GM21526 (cell line): ENCODE results near the gene RALGAPA1.
"Not testable (repeated sequence)": the region's sequence is repeated elsewhere in the genome, so short reads cannot be mapped to it uniquely, and the experiment has no call there.

Experiments
- ATAC-seq: cut with Tn5 transposase; IDR thresholded peaks from one replicate; pipeline ENCODE4 v1.9.1; 2021; ENCODE audit warnings: moderate library complexity; ENCODE audit not compliant: unreplicated experiment, low FRiP score

Gene RALGAPA1

DNA sequence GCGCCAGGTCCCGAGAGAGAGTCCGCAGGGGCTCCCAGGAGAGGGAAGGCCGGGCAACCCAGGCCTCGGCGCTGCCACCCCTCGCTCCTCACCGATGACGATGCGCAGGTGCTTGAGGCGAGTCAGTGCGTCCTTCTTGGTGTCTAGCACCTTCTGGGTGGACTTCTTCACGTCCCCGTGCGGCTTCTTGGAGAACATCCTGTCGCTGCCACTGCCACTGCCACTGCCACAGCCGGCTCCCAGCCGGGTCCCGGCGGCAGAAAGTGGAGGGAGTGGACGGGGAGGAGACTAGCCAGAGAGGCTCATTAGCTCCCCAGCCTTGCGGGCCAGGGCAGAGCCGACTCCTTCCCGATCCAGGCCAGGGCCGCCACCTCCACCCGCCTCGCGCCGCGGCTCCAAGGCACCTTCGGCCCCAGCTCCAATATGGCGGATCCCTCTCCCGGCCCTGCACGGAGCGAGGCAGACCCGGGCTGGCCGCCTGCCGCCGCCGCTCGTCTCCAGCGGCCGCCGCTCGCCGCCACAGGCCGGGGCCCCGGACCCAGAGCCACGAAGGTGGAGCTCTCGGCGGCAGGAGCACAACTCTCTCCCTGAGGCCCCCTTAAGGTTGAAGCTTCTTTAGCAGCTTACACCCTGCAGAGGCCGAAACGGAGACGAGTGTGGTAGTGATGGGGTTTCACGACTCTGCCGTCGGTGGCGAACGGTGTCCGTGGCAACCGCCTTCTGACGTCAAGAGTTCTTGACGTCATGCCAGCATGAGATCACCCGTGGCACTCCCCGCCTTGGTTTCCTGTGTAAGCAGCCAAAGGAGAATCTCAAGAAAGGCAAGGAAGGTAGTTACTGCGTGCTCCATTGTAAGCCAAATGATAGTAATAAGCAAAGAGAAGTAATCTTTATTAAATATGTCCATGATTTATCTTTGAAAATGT, at the start of gene RALGAPA1:
RALGAPA1 (minus strand) TSS at position 658 of the 926 bp plus-strand sequence; CDS start at position 198, 460 bp downstream.
- peak; percentile 97 for ATAC-seq

DNA sequence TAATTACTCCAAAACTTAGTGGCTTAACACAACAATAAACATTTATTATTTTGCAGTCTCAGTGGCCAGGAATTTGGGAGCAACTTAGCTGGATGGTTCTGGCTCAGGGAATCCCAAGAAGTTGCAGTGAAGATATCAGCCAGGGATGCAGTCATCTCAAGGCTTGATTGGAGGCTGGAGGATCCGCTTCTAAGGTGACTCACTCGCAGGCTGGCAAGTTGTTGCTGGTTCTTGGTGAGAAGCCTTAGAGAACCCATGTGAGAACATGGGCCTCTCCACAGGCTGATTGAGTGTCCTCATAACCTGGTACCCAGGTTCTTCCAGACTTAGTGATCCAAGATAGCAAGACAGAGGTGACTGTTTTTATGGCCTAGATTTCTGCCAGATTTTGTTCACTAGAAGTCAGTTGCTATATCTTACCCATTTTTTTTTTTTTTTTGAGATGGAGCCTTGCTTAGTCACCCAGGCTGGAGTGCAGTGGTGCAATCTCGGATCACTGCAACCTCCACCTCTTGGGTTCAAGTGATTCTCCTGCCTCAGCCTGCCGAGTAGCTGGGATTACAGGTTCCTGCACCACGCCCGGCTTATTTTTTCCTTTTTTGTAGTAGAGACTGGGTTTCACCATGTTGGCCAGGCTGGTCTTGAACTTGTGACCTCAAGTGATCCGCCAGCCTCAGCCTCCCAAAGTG, 49.6 kb upstream of the RALGAPA1 start:
- ATAC-seq, result no peak

DNA sequence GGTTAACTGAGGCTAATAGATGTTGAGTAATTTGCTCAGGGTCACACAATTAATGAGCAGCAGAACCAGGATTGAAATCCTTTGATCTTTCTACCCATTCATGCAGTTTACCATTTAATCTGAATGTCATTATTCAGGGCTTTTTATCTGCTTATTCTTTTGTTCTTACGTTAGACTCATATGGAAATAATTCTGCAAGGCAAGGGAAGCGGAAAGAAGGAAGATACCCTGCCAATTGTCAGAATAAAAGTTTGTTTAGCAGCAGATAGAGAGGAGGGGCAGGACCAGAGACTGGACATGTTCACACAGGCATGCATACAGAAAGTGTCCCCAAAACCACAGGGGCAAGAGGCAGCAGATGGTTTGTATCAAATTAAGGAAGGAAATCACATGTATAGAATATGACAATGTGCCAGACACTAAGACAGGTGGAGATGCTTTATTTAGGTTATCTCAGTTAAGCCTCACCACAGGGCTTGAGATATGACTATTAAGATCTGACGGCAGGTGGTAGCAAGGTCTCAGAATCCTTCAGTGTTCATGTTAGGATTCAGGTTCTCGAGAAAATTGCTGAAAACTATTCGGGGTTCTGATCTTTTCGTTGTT, 46.9 kb upstream of the RALGAPA1 start:
- peak; percentile 97 for ATAC-seq

DNA sequence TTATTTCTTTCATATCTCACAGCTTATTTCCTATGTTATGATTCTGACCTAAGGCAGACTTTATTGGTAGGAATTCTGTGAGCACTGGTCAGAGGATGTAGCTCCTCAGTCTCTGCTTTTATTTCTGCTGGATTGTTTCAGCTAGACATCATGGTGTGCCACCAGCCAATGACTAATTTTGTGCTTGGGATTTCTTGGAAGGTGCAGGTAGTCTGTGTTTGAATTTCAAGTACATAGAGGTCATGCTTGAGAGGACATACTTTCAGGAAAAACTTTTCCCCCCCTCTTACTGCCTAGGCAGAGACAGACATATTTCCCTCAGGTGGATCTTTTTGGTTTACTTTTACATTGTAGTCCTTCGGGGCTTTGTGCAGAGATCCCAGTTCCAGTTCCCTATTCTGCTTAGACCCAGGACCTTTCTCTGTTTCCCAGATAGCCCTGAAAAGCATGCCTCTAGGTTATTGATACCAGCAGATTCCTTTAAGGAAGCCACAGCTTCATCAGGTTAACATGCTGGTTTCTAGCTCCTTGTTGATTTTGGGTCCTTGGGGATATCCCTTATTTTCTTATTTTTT, 45.7 kb upstream of the RALGAPA1 start:
- no peak for ATAC-seq

DNA sequence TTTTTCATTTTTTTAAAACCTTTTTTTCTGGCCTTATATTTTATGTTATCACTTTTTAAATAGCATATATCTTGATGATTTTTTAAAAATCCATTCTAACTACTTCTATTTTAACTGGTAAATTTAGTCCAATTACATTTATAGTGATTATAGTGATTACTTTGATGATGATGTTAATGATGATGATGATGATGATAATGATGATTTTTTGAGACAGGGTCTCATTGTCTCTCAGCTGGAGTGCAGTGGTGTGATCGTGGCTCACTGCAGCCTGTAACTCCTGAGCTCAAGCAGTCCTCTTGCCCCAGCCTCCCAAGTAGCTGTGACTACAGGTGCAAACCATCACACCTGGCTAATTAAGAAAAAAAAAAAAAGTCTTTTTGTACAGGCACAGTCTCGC, 44.1 kb upstream of the RALGAPA1 start:
- ATAC-seq, result no peak

DNA sequence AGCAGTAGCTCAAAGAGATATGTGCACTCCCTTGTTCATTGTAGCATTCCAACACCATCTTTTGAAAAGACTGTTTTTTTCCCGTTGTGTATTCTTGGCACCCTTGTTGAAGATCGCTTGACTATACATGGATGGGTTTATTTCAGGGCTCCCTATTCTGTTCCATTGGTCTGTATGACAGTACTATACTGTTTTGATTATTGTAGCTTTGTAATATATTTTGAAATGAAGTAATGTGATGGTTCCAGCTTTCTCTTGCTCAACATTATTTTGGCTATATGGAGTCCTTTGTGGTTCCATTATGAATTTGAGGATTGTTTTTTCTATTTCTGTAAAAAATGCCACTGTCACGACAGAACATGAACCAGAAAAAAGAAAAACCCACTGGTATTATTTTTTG, 42.7 kb upstream of the RALGAPA1 start:
- ATAC-seq, result no peak

DNA sequence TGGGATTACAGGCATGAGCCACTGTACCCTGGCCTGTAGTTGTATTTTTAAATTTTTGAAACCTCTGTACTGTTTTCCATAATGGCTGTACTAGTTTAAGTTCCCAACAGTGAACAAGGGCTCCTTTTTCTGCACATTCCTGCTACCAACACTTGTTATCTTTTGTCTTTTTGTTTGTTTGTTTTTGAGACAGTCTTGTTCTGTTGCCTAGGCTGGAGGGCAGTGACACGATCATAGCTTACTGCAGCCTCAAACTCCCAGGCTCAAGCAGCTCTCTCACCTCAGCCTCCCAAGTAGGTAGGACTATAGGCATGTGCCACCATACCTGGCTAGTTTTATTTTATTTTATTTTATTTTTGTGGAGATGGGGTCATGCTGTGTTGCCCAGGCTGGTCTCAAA, 40.0 kb upstream of the RALGAPA1 start:
- no peak for ATAC-seq

DNA sequence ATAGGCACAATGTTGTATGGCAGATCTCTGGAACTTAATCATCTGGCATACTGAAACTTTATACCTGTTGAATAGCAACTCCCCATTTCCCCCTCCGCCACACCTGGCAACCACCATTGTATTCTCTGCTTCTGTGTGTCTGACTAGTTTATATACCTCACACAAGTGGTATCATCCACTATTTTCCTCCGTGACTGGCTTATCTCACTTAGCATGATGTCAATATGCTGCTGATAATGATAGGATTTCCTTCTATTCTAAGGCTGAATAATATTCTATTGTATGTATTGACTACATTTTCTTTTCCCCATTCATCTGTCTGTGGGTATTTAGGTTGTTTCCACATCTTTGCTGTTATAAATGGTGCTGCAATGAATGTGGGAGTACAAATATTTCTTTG, 38.5 kb upstream of the RALGAPA1 start:
- no peak for ATAC-seq

DNA sequence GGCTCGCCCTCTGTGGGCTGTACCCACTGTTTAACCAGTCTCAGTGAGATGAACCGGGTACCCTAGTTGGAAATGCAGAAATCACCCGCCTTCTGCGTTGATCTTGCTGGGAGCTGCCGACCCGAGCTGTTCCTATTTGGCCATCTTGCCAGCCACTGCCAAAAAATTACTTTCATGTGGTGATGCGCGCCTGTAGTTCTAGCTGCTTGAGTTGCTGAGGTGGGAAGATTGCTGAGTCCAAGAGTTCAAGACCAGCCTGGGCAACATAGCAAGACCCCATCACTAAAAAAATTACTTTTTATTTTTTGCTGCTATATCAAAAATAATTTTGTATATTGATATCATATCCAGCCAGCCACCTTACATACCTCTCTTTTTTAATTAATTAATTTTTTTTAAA, 35.4 kb upstream of the RALGAPA1 start:
- ATAC-seq, result no peak

DNA sequence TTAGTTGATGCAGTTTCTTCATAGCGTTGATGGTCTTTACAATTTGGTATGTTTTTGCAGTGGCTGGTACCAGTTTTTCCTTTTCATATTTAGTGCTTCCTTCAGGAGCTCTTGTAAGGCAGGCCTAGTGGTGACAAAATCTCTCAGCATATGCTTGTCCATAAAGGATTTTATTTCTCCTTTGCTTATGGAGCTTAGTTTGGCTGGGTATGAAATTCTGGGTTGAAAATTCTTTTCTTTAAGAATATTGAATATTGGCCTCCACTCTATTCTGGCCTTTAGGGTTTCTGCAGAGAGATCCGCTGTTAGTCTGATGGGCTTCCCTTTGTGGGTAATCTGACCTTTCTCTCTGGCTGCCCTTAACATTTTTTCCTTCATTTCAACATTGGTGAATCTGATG, 33.1 kb upstream of the RALGAPA1 start:
- ATAC-seq, result not testable (repeated sequence)

DNA sequence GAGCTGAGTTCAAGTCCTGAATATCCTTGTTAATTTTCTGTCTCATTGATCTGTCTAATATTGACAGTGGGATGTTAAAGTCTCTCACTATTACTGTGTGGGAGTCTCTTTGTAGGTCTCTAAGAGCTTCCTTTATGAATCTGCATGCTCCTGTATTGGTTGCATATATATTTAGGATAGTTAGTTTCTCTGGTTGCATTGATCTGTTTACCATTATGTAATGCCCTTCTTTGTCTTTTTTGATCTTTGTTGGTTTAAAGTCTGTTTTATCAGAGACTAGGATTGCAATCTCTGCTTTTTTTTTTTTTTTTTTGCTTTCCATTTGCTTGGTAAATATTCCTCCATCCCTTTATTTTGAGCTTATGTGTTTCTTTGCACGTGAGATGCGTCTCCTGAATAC, 32.6 kb upstream of the RALGAPA1 start:
- not testable (repeated sequence) for ATAC-seq

DNA sequence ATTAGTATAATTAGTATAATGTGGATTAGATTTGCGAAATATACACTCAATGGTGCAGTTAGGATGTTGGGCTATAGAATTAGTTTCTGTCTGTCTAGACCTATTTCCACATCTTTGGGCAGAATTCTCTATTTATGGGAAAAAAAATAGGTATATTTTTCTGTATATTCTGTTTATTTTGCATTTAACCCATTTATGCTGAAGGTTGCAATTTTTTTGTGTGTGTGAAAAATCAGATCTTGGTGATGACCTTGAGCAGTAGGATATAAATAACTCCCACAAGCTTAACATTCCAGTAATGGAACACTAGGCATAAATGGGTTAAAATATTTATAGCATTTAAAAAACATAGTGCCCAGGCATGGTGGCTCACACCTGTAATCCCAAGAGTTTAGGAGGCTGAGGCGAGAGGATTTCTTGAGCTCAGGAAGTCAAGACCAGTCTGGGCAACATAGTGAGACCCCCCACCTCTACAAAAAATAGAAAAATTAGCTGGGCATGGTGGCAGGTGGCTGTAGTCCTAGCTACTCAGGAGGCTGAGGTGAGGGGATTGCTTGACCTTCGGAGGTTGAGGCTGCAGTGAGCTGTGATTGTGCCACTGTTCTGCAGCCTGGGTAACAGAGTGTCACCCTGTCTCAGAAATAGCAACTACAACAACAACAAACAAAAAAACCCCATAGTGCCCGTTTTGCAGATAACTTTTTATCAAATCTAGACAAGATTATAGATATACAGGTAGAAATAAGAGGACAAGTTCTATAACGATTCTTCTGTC, 26.3 kb upstream of the RALGAPA1 start:
- no peak for ATAC-seq

DNA sequence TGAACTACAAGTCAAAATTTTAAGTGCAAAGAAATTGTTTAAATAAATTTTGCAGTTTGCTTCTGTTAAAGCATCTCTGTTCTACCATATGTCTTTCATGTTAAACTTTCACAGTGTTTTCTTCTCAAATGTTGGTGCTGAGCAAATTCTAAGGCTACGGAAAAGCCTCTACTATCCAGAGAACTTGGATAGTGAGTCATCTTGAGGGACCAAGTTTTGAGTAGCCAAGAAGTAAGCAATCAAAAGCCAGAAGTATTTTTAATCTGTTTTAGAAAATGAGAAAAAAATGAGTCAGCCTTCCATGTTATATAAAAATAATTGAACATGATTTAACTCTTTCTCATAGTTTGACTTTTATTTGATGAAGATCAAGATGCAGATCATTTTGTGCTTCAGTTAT, 20.4 kb upstream of the RALGAPA1 start:
- ATAC-seq, result no peak

DNA sequence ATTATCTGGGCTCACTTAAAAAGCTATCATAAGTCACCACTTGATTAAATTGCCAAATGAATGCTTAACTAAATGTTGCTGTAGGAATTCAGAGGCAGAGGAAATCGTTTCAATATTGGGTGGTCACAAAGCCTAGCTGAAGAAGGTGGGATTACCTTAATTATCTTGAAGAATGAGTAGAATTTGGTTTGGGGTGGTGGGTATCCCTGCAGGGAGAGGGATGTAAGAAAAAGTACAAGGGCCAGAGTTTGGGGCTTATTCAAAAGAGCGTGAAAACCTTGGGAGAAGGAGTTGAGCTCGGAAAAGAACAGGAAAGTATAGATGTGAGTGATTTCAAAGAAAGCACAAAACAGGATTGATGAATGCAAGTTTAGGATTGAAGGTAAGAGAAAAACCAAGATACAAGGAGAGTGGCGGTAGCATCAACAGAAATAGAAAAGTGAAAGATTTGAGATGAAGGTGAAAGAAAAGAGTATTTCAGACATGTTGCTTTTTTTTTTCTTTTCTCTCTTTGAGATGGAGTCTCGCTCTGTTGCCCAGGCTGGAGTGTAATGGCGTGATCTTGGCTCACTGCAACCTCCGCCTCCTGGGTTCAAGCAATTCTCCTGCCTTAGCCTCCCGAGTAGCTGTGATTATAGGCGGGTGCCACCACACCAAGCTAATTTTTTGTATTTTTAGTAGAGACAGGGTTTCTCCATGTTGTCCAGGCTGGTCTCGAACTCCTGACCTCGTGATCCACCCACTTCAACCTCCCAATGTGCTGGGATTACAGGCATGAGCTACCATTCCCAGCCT, 18.8 kb upstream of the RALGAPA1 start:
- ATAC-seq, result no peak

DNA sequence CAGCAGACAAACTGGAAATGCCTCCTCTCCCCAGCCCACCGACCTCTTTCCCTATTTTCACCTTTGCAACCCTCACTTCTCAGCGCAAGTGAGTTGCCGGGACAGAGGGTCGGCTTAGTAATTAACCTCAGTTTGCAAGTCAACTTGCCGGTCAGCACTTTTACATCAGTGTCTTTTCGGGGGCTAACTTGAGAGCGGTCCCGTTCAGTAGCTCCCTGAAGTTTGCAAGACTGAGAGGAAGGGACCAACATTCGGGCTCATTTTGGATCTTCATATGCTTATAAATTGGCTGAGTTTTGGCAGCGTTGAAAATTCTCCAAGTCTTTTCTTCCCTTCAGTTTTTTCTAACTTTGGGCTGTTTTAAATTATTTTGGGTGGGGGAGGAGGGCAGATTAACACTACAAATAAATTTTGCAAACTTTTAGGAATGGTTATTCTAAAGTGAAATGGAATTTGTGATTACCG, 17.9 kb upstream of the RALGAPA1 start:
- no peak for ATAC-seq

DNA sequence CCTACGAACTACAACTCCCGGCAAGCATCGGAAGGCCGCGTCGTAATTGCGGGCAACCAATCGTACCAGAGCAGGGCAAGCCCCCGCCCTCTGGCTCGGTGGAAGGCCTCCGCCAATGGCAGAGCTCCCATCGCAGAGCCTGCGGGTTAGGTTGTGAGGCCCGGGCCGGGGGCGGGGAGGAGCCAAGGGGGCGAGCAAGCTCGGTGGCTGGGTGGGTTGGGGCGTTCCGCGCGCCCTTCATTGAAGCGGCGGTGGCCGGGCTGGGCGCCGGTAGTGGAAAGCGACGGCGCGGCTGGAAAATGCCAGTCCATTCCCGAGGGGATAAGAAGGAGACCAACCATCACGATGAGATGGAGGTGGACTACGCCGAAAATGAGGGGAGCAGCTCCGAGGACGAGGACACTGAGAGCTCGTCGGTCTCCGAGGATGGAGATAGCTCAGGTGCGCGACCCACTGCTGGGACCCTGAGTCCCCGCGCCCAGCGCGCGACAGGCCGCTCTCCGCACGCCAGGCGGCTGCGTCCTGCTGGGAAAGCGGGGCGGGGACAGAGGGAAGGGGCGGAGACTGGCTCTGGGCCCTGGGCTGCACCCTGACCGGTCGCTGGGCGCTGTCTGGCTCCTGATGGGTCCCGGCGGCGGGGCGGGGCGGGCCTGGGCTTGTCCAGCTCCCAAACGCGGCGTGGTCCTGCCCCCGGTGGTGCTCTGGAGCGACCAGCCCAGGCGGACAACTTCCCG, 17.3 kb upstream of the RALGAPA1 start, which contains the start of gene BRMS1L:
BRMS1L (plus strand) TSS at position 121 of the 734 bp plus-strand sequence; CDS start at position 300, 179 bp downstream.
- ATAC-seq, result peak; percentile 97

DNA sequence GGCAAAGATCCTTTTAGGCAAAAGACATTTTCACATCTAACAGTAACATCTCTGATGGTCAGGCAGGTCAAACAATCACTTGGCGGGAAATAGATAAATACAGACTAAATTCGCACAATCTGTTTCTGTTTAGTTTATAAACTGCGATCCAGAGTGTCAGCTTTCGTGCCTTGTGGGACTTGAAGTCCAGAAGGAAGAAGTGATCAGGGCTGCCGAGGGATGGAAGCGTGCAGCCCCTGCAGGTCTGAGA, 16.8 kb upstream of the RALGAPA1 start:
- ATAC-seq, result no peak

DNA sequence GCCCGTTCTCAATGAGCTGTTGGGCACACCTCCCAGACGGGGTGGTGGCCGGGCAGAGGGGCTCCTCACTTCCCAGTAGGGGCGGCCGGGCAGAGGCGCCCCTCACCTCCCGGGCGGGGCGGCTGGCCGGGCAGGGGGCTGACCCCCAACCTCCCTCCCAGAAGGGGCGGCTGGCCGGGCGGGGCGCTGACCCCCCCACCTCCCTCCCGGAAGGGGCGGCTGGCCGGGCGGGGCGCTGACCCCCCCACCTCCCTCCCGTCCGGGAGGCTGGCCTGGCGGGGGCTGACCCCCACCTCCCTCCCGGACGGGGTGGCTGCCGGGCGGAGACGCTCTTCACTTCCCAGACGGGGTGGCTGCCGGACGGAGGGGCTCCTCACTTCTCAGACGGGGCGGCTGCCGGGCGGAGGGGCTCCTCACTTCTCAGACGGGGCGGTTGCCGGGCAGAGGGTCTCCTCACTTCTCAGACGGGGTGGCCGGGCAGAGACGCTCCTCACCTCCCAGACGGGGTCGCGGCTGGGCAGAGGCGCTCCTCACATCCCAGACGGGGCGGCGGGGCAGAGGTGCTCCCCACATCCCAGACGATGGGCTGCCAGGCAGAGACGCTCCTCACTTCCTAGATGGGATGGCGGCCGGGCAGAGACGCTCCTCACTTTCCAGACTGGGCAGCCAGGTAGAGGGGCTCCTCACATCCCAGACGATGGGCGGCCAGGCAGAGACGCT, 15.5 kb upstream of the RALGAPA1 start:
- ATAC-seq, result not testable (repeated sequence)
